ENCODE data around the gene PDE4D. TPM values are rescaled to one million over a fixed set of nuclear protein-coding genes. Genes with fewer than 3 reads are reported as not detected.

Gene PDE4D
- total RNA-seq, 1 donor from 2014 or later: 30.2 TPM

- intact Hi-C loops (cut with DNase I): no loop called here
- ATAC-seq (ENCODE audit: poor library complexity) (no peak), DNase-seq (no peak)
Observed at GRCh38 chr5:59533730-59534108, 359.8 kb downstream of the PDE4D start.

- ATAC-seq (ENCODE audit: poor library complexity): no peak
- intact Hi-C loops (cut with DNase I): no loop called here
- DNase-seq: no peak
Observed at GRCh38 chr5:59532979-59533729, 360.4 kb downstream of the PDE4D start.

GRCh38 chr5:59529239-59529638 lies 364.3 kb downstream of the PDE4D start:
- intact Hi-C loops (cut with DNase I): no loop called here
- DNase-seq (no peak), ATAC-seq (ENCODE audit: poor library complexity) (no peak)

GRCh38 chr5:59528202-59528862 lies 365.2 kb downstream of the PDE4D start:
- DNase-seq: no peak
- intact Hi-C loops (cut with DNase I): no loop called here
- ATAC-seq (ENCODE audit: poor library complexity): no peak

- intact Hi-C loops (cut with DNase I): no loop called here
- ATAC-seq (ENCODE audit: poor library complexity): no peak
- DNase-seq: no peak
Observed at GRCh38 chr5:59525957-59526356, 367.6 kb downstream of the PDE4D start.

- DNase-seq (no peak), ATAC-seq (ENCODE audit: poor library complexity) (no peak)
- intact Hi-C loops (cut with DNase I): no loop called here
Observed at GRCh38 chr5:59525311-59525710, 368.2 kb downstream of the PDE4D start.

GRCh38 chr5:59522201-59522831 lies 371.2 kb downstream of the PDE4D start:
- ATAC-seq (ENCODE audit: poor library complexity): no peak
- no peak for DNase-seq
- intact Hi-C loops (cut with DNase I): no loop called here

GRCh38 chr5:59521476-59521875 lies 372.1 kb downstream of the PDE4D start:
- ATAC-seq (ENCODE audit: poor library complexity) (no peak), DNase-seq (no peak)
- intact Hi-C loops (cut with DNase I): no loop called here

- intact Hi-C loops (cut with DNase I): no loop called here
- no peak for ATAC-seq (ENCODE audit: poor library complexity)
Observed at GRCh38 chr5:59519338-59519737, 374.2 kb downstream of the PDE4D start.

GRCh38 chr5:59517926-59518585 lies 375.5 kb downstream of the PDE4D start:
- intact Hi-C loops (cut with DNase I): no loop called here
- DNase-seq (no peak), ATAC-seq (ENCODE audit: poor library complexity) (no peak)

More at GRCh38 chr5:59519338-59519737, 374.2 kb downstream of the PDE4D start:
- DNase-seq: no peak

GRCh38 chr5:59516161-59516560 lies 377.4 kb downstream of the PDE4D start:
- no peak for DNase-seq
- intact Hi-C loops (cut with DNase I): no loop called here
- ATAC-seq (ENCODE audit: poor library complexity): no peak

GRCh38 chr5:59506285-59506877 lies 387.1 kb downstream of the PDE4D start:
- no peak for DNase-seq
- ATAC-seq (ENCODE audit: poor library complexity): no peak
- intact Hi-C loops (cut with DNase I): loop anchor here (10.0 kb wide), 1 partner anchor 298 kb away; no protein-coding TSS in a partner anchor

- intact Hi-C loops (cut with DNase I): loop anchor here (2.0 to 10.0 kb wide), 2 partner anchors 169 to 301 kb away; no protein-coding TSS in a partner anchor
- no peak for DNase-seq
- no peak for ATAC-seq (ENCODE audit: poor library complexity)
Observed at GRCh38 chr5:59504043-59504442, 389.5 kb downstream of the PDE4D start.

- no peak for ATAC-seq (ENCODE audit: poor library complexity)
- intact Hi-C loops (cut with DNase I): loop anchor here (10.0 kb wide), 1 partner anchor 302 kb away; no protein-coding TSS in a partner anchor
- DNase-seq: no peak
Observed at GRCh38 chr5:59503220-59503619, 390.3 kb downstream of the PDE4D start.

- ATAC-seq (ENCODE audit: poor library complexity) (no peak), DNase-seq (no peak)
- intact Hi-C loops (cut with DNase I): loop anchor here (10.0 kb wide), 1 partner anchor 303 kb away; no protein-coding TSS in a partner anchor
Observed at GRCh38 chr5:59501316-59501715, 392.2 kb downstream of the PDE4D start.

- intact Hi-C loops (cut with DNase I): loop anchor here (10.0 kb wide), 1 partner anchor 305 kb away; no protein-coding TSS in a partner anchor
- DNase-seq (no peak), ATAC-seq (ENCODE audit: poor library complexity) (no peak)
Observed at GRCh38 chr5:59500014-59500413, 393.5 kb downstream of the PDE4D start.

GRCh38 chr5:59497207-59497606 lies 396.3 kb downstream of the PDE4D start:
- DNase-seq (no peak), ATAC-seq (ENCODE audit: poor library complexity) (no peak)
- intact Hi-C loops (cut with DNase I): no loop called here

- DNase-seq (no peak), ATAC-seq (ENCODE audit: poor library complexity) (no peak)
- intact Hi-C loops (cut with DNase I): no loop called here
Observed at GRCh38 chr5:59496524-59497134, 396.9 kb downstream of the PDE4D start.

Data from Right ventricle myocardium superior (tissue), 1 donor.